ENCODE results near the gene ACOT7. TPM values are rescaled to one million over a fixed set of nuclear protein-coding genes. Genes with fewer than 3 reads are reported as not detected.

Gene ACOT7
- total and polyA plus RNA-seq, 2 experiments from 2014 or later = 167 to 169 TPM

- TF ChIP-seq ZNF462 (CRISPR knock-in tag; IDR thresholded peaks at IDR 0.05) = no peak
- TF ChIP-seq JUNB (IDR thresholded peaks at IDR 0.05; ENCODE audit: unreplicated experiment) = no peak
- TF ChIP-seq CTCF (conservative IDR thresholded peaks at IDR 0.05; ENCODE audit: low read depth in 2 of 2) = no peak
- no peak for TF ChIP-seq REST (IDR thresholded peaks at IDR 0.05; ENCODE audit: unreplicated experiment)
- TF ChIP-seq NANOG (IDR thresholded peaks at IDR 0.05; ENCODE audit: borderline replicate concordance) = no peak
Observed at GRCh38 chr1:6410248-6410893, 16.8 kb upstream of the ACOT7 start (continued).

All from GM23338 (cell line).